SU-DHL-6 (cell line): Measurements from ENCODE around the gene PDE8B.

Experiments used
- H2AFZ ChIP-seq: fragments of 200-600 bp; sonication (generic); 2 replicates; pipeline ENCODE4 v1.6.1; 2014; ENCODE audit warnings: low read depth, mild to moderate bottlenecking, moderate library complexity, mixed read lengths, antibody characterized with exemption, low read length; ENCODE audit not compliant: severe bottlenecking
- H3F3A ChIP-seq: fragments of 200-600 bp; shearing (Covaris generic); 2 replicates; pipeline ENCODE4 v1.6.0; 2016; ENCODE audit warnings: antibody characterized with exemption, mild to moderate bottlenecking; ENCODE audit not compliant: insufficient read depth
- H3K27ac ChIP-seq: fragments of 200-600 bp; sonication (generic); 2 replicates; pipeline ENCODE4 v1.5.1; 2016; ENCODE audit warnings: low read depth, mild to moderate bottlenecking, low read length, moderate library complexity, mixed read lengths
- H3K27me3 ChIP-seq: fragments of 200-600 bp; sonication (generic), shearing (Covaris generic); 2 replicates; pipeline ENCODE4 v1.6.0; 2014; ENCODE audit warnings: mild to moderate bottlenecking, low read length
- H3K36me3 ChIP-seq: fragments of 200-600 bp; sonication (generic); 2 replicates; pipeline ENCODE4 v1.6.1; 2014; ENCODE audit warnings: mild to moderate bottlenecking, low read length, mixed read lengths
- H3K4me2 ChIP-seq: fragments of 300-600, 200-600 bp; shearing (Covaris generic), sonication (generic); 2 replicates; pipeline ENCODE4 v1.6.0; 2014; ENCODE audit warnings: low read length, low read depth, mild to moderate bottlenecking; ENCODE audit not compliant: poor library complexity, severe bottlenecking
- H3K4me3 ChIP-seq: fragments of 200-600 bp; sonication (generic); 2 replicates; pipeline ENCODE4 v1.5.1; 2014; ENCODE audit warnings: antibody characterized with exemption, low read length, mild to moderate bottlenecking, mixed read lengths; ENCODE audit not compliant: insufficient read depth, poor library complexity, severe bottlenecking
- H3K79me2 ChIP-seq: fragments of 200-600 bp; sonication (generic); 2 replicates; pipeline ENCODE4 v1.6.1; 2014; ENCODE audit warnings: mild to moderate bottlenecking, low read length, moderate library complexity; ENCODE audit not compliant: insufficient read depth
- H3K9ac ChIP-seq: fragments of 200-600 bp; sonication (generic); 2 replicates; pipeline ENCODE4 v1.7.0; 2014; ENCODE audit warnings: mild to moderate bottlenecking, low read length
- H3K9me2 ChIP-seq: fragments of 200-600 bp; sonication (generic); replicated peaks from 2 replicates; pipeline ENCODE4 v1.6.1; 2014; ENCODE audit warnings: low read length; ENCODE audit not compliant: insufficient read depth
- H3K9me3 ChIP-seq: fragments of 200-600 bp; sonication (generic); 2 replicates; pipeline ENCODE4 v1.6.1; 2014; ENCODE audit warnings: low read length, mixed read lengths; ENCODE audit not compliant: insufficient read depth
- H4K20me1 ChIP-seq: fragments of 200-600 bp; sonication (generic); 2 replicates; pipeline ENCODE4 v1.6.1; 2014; ENCODE audit warnings: low read depth, mild to moderate bottlenecking, antibody characterized with exemption, low read length, moderate library complexity, mixed read lengths
- CTCF ChIP-seq: fragments of 200-600 bp; sonication (generic); IDR thresholded peaks from one replicate; pipeline ENCODE4 v1.5.1; 2017; ENCODE audit warnings: antibody characterized with exemption, mild to moderate bottlenecking, low read length, moderate library complexity; ENCODE audit not compliant: insufficient read depth, poor library complexity, severe bottlenecking
- EZH2phosphoT487 ChIP-seq: fragments of 200-600 bp; sonication (generic), shearing (Covaris generic); conservative IDR thresholded peaks from 2 replicates; pipeline ENCODE4 v1.6.1; 2018; ENCODE audit warnings: mild to moderate bottlenecking, antibody characterized with exemption, low read length, moderate library complexity, mixed read lengths

PDE8B gene

GRCh38 chr5:77266291-77266690 is 55.8 kb downstream of the PDE8B start:
- no peak overlapping the region for H3K27ac ChIP-seq
- TF ChIP-seq CTCF (no peak), EZH2phosphoT487 (no peak)
- H3K36me3 ChIP-seq = no peaks in the 10 kb centered on the region
- no peak overlapping the region for H2AFZ ChIP-seq
- H4K20me1 ChIP-seq = no peaks in the 10 kb centered on the region
- no peaks in the 10 kb centered on the region for H3K9me2 ChIP-seq
- H3K9ac ChIP-seq = no peak overlapping the region
- H3K79me2 ChIP-seq = no peaks in the 10 kb centered on the region
- no peaks in the 10 kb centered on the region for H3F3A ChIP-seq
- H3K27me3 ChIP-seq = no peaks in the 10 kb centered on the region
- no peaks in the 10 kb centered on the region for H3K9me3 ChIP-seq
- H3K4me2 ChIP-seq = no peak overlapping the region
- no peak overlapping the region for H3K4me3 ChIP-seq

- Histone ChIP-seq H3K4me2 (no peak overlapping the region), H3F3A (no peaks in the 10 kb centered on the region), H3K9ac (no peak overlapping the region), H3K9me2 (no peaks in the 10 kb centered on the region), H3K4me3 (no peak overlapping the region), H3K9me3 (no peaks in the 10 kb centered on the region), H3K36me3 (no peaks in the 10 kb centered on the region), H3K79me2 (no peaks in the 10 kb centered on the region), H3K27ac (no peak overlapping the region), H4K20me1 (no peaks in the 10 kb centered on the region), H2AFZ (no peak overlapping the region), H3K27me3 (no peaks in the 10 kb centered on the region)
- TF ChIP-seq CTCF = no peak
- no peak for TF ChIP-seq EZH2phosphoT487
Observed at GRCh38 chr5:77267496-77267895, 57.0 kb downstream of the PDE8B start.

- H3K79me2 ChIP-seq = no peaks in the 10 kb centered on the region
- H3K27me3 ChIP-seq = no peaks in the 10 kb centered on the region
- no peak overlapping the region for H3K4me2 ChIP-seq
- H2AFZ ChIP-seq = no peak overlapping the region
- H3F3A ChIP-seq = no peaks in the 10 kb centered on the region
- H3K27ac ChIP-seq = no peak overlapping the region
- no peaks in the 10 kb centered on the region for H4K20me1 ChIP-seq
- no peak overlapping the region for H3K4me3 ChIP-seq
- H3K36me3 ChIP-seq = no peaks in the 10 kb centered on the region
- no peak overlapping the region for H3K9ac ChIP-seq
- TF ChIP-seq EZH2phosphoT487 (no peak), CTCF (no peak)
- H3K9me2 ChIP-seq = no peaks in the 10 kb centered on the region
- no peaks in the 10 kb centered on the region for H3K9me3 ChIP-seq
Observed at GRCh38 chr5:77272206-77272605, 61.7 kb downstream of the PDE8B start.
